ENCODE data around the gene HUWE1. TPM values are rescaled to one million over a fixed set of nuclear protein-coding genes. Genes with fewer than 3 reads are reported as not detected.

HUWE1 gene
- total RNA-seq, 1 experiment from 2014 or later, result 277 TPM

- no peak for TF ChIP-seq ZNF532 (CRISPR knock-in tag; IDR thresholded peaks at IDR 0.05; ENCODE audit: borderline replicate concordance)
- no peak for TF ChIP-seq SMAD4 (CRISPR knock-in tag; IDR thresholded peaks at IDR 0.05)
- no peak for TF ChIP-seq CREB1 (CRISPR knock-in tag; IDR thresholded peaks at IDR 0.05)
Observed at GRCh38 chrX:53678667-53679066, 7.9 kb downstream of the HUWE1 start (continued).

DNA sequence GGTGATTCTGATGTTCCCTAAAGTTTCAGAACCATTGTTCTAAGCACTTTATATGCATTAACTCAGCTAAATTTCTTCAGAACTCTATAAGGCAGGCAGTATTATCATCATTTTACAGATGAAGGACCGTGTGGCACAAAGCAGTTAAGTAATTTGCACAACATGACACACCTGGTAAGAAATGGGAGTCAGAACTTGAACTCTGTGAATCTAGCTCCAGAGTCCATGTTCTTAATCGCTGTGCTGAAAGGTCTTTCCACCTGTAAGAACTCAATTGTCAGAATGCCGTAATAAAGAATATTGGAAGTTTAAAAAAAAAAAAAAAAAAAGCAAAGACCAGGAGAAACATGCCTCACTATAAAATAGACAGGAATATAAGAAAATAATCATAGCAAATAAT, 9.2 kb downstream of the HUWE1 start:
- Mint-ChIP-seq H3K27me3 (ENCODE audit: low read depth) (no peaks in the 10 kb centered on the region), H3K36me3 (peaks cover 52% of the 10 kb centered on the region), H3K4me3 (no peak overlapping the region), H3K9me3 (no peaks in the 10 kb centered on the region), H3K4me1 (peaks cover 12% of the 10 kb centered on the region), H3K27ac (no peak overlapping the region)
- DNase-seq (ENCODE audit: low spot score), result no peak
- ChIA-PET CTCF (no interaction called here), POLR2A (no interaction called here)
- no peak for ATAC-seq
- TF ChIP-seq, protein P1, sequence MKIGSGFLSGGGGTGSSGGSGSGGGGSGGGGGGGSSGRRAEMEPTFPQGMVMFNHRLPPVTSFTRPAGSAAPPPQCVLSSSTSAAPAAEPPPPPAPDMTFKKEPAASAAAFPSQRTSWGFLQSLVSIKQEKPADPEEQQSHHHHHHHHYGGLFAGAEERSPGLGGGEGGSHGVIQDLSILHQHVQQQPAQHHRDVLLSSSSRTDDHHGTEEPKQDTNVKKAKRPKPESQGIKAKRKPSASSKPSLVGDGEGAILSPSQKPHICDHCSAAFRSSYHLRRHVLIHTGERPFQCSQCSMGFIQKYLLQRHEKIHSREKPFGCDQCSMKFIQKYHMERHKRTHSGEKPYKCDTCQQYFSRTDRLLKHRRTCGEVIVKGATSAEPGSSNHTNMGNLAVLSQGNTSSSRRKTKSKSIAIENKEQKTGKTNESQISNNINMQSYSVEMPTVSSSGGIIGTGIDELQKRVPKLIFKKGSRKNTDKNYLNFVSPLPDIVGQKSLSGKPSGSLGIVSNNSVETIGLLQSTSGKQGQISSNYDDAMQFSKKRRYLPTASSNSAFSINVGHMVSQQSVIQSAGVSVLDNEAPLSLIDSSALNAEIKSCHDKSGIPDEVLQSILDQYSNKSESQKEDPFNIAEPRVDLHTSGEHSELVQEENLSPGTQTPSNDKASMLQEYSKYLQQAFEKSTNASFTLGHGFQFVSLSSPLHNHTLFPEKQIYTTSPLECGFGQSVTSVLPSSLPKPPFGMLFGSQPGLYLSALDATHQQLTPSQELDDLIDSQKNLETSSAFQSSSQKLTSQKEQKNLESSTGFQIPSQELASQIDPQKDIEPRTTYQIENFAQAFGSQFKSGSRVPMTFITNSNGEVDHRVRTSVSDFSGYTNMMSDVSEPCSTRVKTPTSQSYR (CRISPR knock-in tag; IDR thresholded peaks at IDR 0.05), result no peak
- TF ChIP-seq EMX1 (CRISPR knock-in tag; IDR thresholded peaks at IDR 0.05) (no peak), AR (CRISPR knock-in tag; IDR thresholded peaks at IDR 0.05) (no peak), JAZF1 (CRISPR knock-in tag; IDR thresholded peaks at IDR 0.05) (no peak), ETV6 (CRISPR knock-in tag; IDR thresholded peaks at IDR 0.05) (no peak), MYBL2 (CRISPR knock-in tag; IDR thresholded peaks at IDR 0.05) (no peak), NFYB (CRISPR knock-in tag; conservative IDR thresholded peaks at IDR 0.05; ENCODE audit: low read depth) (no peak), ZNF416 (CRISPR knock-in tag; IDR thresholded peaks at IDR 0.05) (no peak), ZNF263 (CRISPR knock-in tag; IDR thresholded peaks at IDR 0.05; ENCODE audit: low read depth) (no peak), GABPB1 (CRISPR knock-in tag; IDR thresholded peaks at IDR 0.05) (no peak), E2F1 (CRISPR knock-in tag; IDR thresholded peaks at IDR 0.05) (no peak)
- TF ChIP-seq, protein P2, sequence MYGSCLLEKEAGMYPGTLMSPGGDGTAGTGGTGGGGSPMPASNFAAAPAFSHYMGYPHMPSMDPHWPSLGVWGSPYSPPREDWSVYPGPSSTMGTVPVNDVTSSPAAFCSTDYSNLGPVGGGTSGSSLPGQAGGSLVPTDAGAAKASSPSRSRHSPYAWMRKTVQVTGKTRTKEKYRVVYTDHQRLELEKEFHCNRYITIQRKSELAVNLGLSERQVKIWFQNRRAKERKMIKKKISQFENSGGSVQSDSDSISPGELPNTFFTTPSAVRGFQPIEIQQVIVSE (CRISPR knock-in tag; IDR thresholded peaks at IDR 0.05; ENCODE audit: borderline replicate concordance), result no peak
